Aorta (tissue), 5 donors: ENCODE data around the gene SRGAP1. TPM values are rescaled to one million over a fixed set of nuclear protein-coding genes. Genes with fewer than 3 reads are reported as not detected.

Experiments used
- ATAC-seq: fragments of 200-7000 bp; cut with Tn5 transposase; one replicate; pipeline ENCODE4 v1.9.1; 2022; ENCODE audit warnings: moderate library complexity; ENCODE audit not compliant: low FRiP score
- DNase-seq, 2 donors: peaks; one replicate each; pipeline ENCODE4 v3.0.0-alpha.2; 2020
- H3K27ac ChIP-seq, 2 donors: one replicate each; pipeline ENCODE4 v1.5.1; 2013; ENCODE audit warnings: low read length in 2 of 2, mild to moderate bottlenecking in 2 of 2, moderate library complexity in 2 of 2, control low read depth in 1 of 2, inconsistent platforms in 1 of 2, low read depth in 1 of 2
- H3K27me3 ChIP-seq, 2 donors: one replicate each; pipeline ENCODE4 v1.6.1; 2013; ENCODE audit warnings: control low read depth in 1 of 2, low read length in 1 of 2, mild to moderate bottlenecking in 1 of 2, moderate library complexity in 1 of 2; ENCODE audit not compliant: insufficient read depth in 2 of 2, control insufficient read depth in 1 of 2
- H3K36me3 ChIP-seq, 2 donors: one replicate each; pipeline ENCODE4 v1.6.1; 2013; ENCODE audit warnings: control low read depth in 1 of 2, low read length in 1 of 2, mild to moderate bottlenecking in 1 of 2; ENCODE audit not compliant: insufficient read depth in 2 of 2, control insufficient read depth in 1 of 2
- H3K4me1 ChIP-seq, 2 donors: one replicate each; pipeline ENCODE4 v1.6.1; 2013; ENCODE audit warnings: low read length in 2 of 2, control low read depth in 1 of 2, mild to moderate bottlenecking in 1 of 2, moderate library complexity in 1 of 2; ENCODE audit not compliant: insufficient read depth in 2 of 2, control insufficient read depth in 1 of 2
- H3K4me3 ChIP-seq, 2 donors: one replicate each; pipeline ENCODE4 v1.5.1; 2013; ENCODE audit warnings: low read length in 2 of 2, control low read depth in 1 of 2, mild to moderate bottlenecking in 1 of 2
- H3K9me3 ChIP-seq: one replicate; pipeline ENCODE4 v1.6.1; 2013; ENCODE audit warnings: mild to moderate bottlenecking, low read length; ENCODE audit not compliant: control insufficient read depth
- WGBS, 2 donors: extraction: QIAGEN DNeasy Blood & Tissue Kit; methylation state at CpG; one replicate each; pipeline ENCODE4 v1.1.7; 2013; 5-methylcytosine and 5-hydroxymethylcytosine counted together
- intact Hi-C, 2 donors: fragments of 100-400 bp; cut with DNase I; formaldehyde crosslinking; loops; one replicate each; pipeline versions ENCODE4 v1.14.2 to v1.15.0; 2022
- polyA plus RNA-seq, 2 donors: library from polyadenylated mRNA; stranded (reverse); fragments of 200-250 nt; gene quantifications; one replicate each; pipeline ENCODE4 v1.2.3, GENCODE V29; 2013
- total RNA-seq, 2 donors: library from RNA; stranded (reverse); fragmentation: NEBNext Ultra II Directional; extraction: Animal tissue kit (Norgen Biotek cat#: 25700); gene quantifications; one replicate each; pipeline ENCODE4 v1.2.1, GENCODE V29; 2021
- donor health status: healthy with polysubstance abuse.
- donor health status: Bipolar disorder and iron deficiency.
- donor health status: DM: no; HTN: no; CAD: no.
- donor health status: DM: no; HTN: no; CAD: no.
- donor health status: DM: yes; HTN: yes; CAD: no.

The SRGAP1 gene
- total and polyA plus RNA-seq, 4 donors, result 0.88 to 15.5 (median 6.0) TPM

- no peak overlapping the region for H3K27ac ChIP-seq
- no peak for ATAC-seq
- no peaks in the 10 kb centered on the region for H3K27me3 ChIP-seq
- H3K4me1 ChIP-seq, result no peaks in the 10 kb centered on the region
- no peak for DNase-seq
- no peak overlapping the region for H3K4me3 ChIP-seq
- WGBS, 2 donors, result 98 to 100% methylated on average over 1 of the region's 1 CpG
- intact Hi-C loops, result no loop called here
- no peaks in the 10 kb centered on the region for H3K36me3 ChIP-seq
- no peaks in the 10 kb centered on the region for H3K9me3 ChIP-seq
Measured at GRCh38 chr12:63964301-63964700, 119.8 kb downstream of the SRGAP1 start.

- intact Hi-C loops, result no loop called here
- H3K4me1 ChIP-seq, result no peaks in the 10 kb centered on the region
- H3K36me3 ChIP-seq, result no peaks in the 10 kb centered on the region
- ATAC-seq (no peak), DNase-seq (no peak)
- WGBS, 2 donors, result 65 to 70% methylated on average over 3 of the region's 3 CpGs
- no peak overlapping the region for H3K4me3 ChIP-seq
- H3K9me3 ChIP-seq, result no peaks in the 10 kb centered on the region
- no peaks in the 10 kb centered on the region for H3K27me3 ChIP-seq
- H3K27ac ChIP-seq, result no peak overlapping the region
Measured at GRCh38 chr12:63965936-63966605, 121.6 kb downstream of the SRGAP1 start.

- intact Hi-C loops, result no loop called here
- ATAC-seq (no peak), DNase-seq (no peak)
- Histone ChIP-seq H3K4me1 (no peaks in the 10 kb centered on the region), H3K27me3 (no peaks in the 10 kb centered on the region), H3K27ac (no peak overlapping the region), H3K9me3 (no peaks in the 10 kb centered on the region), H3K36me3 (no peaks in the 10 kb centered on the region), H3K4me3 (no peak overlapping the region)
- 92 to 96% methylated on average over 2 of the region's 2 CpGs for WGBS, 2 donors
Measured at GRCh38 chr12:63966606-63966975, 122.1 kb downstream of the SRGAP1 start.

GRCh38 chr12:63967358-63968145 lies 123.1 kb downstream of the SRGAP1 start:
- ATAC-seq, result no peak
- DNase-seq, result no peak
- no peaks in the 10 kb centered on the region for H3K4me1 ChIP-seq
- intact Hi-C loops, result no loop called here
- H3K36me3 ChIP-seq, result no peaks in the 10 kb centered on the region
- WGBS, 2 donors, result 44 to 54% methylated on average over 5 of the region's 5 CpGs
- no peaks in the 10 kb centered on the region for H3K9me3 ChIP-seq
- H3K4me3 ChIP-seq, result no peak overlapping the region
- no peaks in the 10 kb centered on the region for H3K27me3 ChIP-seq
- H3K27ac ChIP-seq, result no peak overlapping the region

GRCh38 chr12:63968673-63969072 lies 124.2 kb downstream of the SRGAP1 start:
- H3K4me3 ChIP-seq, result no peak overlapping the region
- intact Hi-C loops, result no loop called here
- no peak for ATAC-seq
- H3K27me3 ChIP-seq, result no peaks in the 10 kb centered on the region
- no peak overlapping the region for H3K27ac ChIP-seq
- no peaks in the 10 kb centered on the region for H3K36me3 ChIP-seq
- 85 to 88% methylated on average over 6 of the region's 6 CpGs for WGBS, 2 donors
- H3K9me3 ChIP-seq, result no peaks in the 10 kb centered on the region
- H3K4me1 ChIP-seq, result no peaks in the 10 kb centered on the region
- DNase-seq, result no peak

- H3K4me1 ChIP-seq, result no peaks in the 10 kb centered on the region
- no peak overlapping the region for H3K27ac ChIP-seq
- no peaks in the 10 kb centered on the region for H3K27me3 ChIP-seq
- no peaks in the 10 kb centered on the region for H3K36me3 ChIP-seq
- H3K4me3 ChIP-seq, result no peak overlapping the region
- no peak for DNase-seq
- WGBS, 2 donors, result 91 to 94% methylated on average over 4 of the region's 4 CpGs
- H3K9me3 ChIP-seq, result no peaks in the 10 kb centered on the region
- intact Hi-C loops, result no loop called here
- ATAC-seq, result no peak
Measured at GRCh38 chr12:63976902-63977395, 132.4 kb downstream of the SRGAP1 start.

GRCh38 chr12:63977441-63977840 lies 132.9 kb downstream of the SRGAP1 start:
- no peak overlapping the region for H3K4me3 ChIP-seq
- no peak for ATAC-seq

GRCh38 chr12:63978519-63978918 lies 134.0 kb downstream of the SRGAP1 start:
- Histone ChIP-seq H3K4me1 (no peaks in the 10 kb centered on the region), H3K27me3 (no peaks in the 10 kb centered on the region), H3K27ac (no peak overlapping the region), H3K36me3 (no peaks in the 10 kb centered on the region), H3K4me3 (no peak overlapping the region), H3K9me3 (no peaks in the 10 kb centered on the region)
- 38 to 39% methylated on average over 1 of the region's 1 CpG for WGBS, 2 donors
- ATAC-seq (no peak), DNase-seq (no peak)
- intact Hi-C loops, result no loop called here

More at GRCh38 chr12:63977441-63977840, 132.9 kb downstream of the SRGAP1 start:
- intact Hi-C loops, result no loop called here
- no peaks in the 10 kb centered on the region for H3K36me3 ChIP-seq
- WGBS, 2 donors, result 59 to 62% methylated on average over 4 of the region's 4 CpGs
- no peak overlapping the region for H3K27ac ChIP-seq
- H3K9me3 ChIP-seq, result no peaks in the 10 kb centered on the region
- DNase-seq, result no peak
- no peaks in the 10 kb centered on the region for H3K27me3 ChIP-seq
- no peaks in the 10 kb centered on the region for H3K4me1 ChIP-seq

- WGBS, 2 donors, result 91 to 94% methylated on average over 4 of the region's 4 CpGs
- DNase-seq, result no peak
- Histone ChIP-seq H3K36me3 (no peaks in the 10 kb centered on the region), H3K27ac (no peak overlapping the region), H3K9me3 (no peaks in the 10 kb centered on the region), H3K4me3 (no peak overlapping the region), H3K27me3 (no peaks in the 10 kb centered on the region), H3K4me1 (no peaks in the 10 kb centered on the region)
- intact Hi-C loops, result no loop called here
- ATAC-seq, result no peak
Measured at GRCh38 chr12:63980211-63980610, 135.7 kb downstream of the SRGAP1 start.
